GM13977 (cell line): ENCODE results near the gene TRIM32.

Source experiments
- DNase-seq: peaks from one replicate; pipeline ENCODE4 v3.0.0; 2012; ENCODE audit warnings: low spot score
- in situ Hi-C: fragments of 300-500 bp; cut with MboI; formaldehyde crosslinking; loops from one replicate; pipeline ENCODE4 v1.12.0; 2022; ENCODE audit warnings: low sequenced_read_pairs, low pct_unique_long_range_greater_than_20kb, mixed read lengths, inconsistent platforms; ENCODE audit not compliant: unreplicated experiment
- TF ChIP-seq, protein P1 (sequence below): IDR thresholded peaks from 2 replicates; pipeline ENCODE4 v1.5.1; 2012; ENCODE audit warnings: mild to moderate bottlenecking, control low read depth; ENCODE audit not compliant: insufficient read depth; ENCODE audit errors: extremely low read depth, missing control alignments

TRIM32 gene

DNA sequence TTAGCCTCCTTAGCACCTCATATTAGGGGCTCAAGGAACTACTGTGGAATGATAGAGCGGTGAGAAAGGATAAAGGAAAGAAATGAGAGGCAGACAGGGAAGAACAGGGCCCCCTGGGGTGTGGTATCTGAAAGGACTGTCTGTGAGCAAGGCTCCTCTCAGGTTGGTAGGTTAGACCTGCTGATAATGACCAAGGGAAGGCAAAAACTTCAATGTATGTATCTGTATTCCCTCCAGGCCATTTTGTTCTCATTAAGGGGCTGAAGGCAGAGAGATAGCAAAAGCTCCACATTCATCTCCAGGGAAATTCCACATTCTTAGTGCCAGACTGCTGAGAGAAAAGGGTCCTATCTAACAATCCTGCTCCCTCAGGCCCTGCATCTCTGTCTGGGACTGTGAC lies 28.6 kb downstream of the TRIM32 start:
- TF ChIP-seq, protein P1, sequence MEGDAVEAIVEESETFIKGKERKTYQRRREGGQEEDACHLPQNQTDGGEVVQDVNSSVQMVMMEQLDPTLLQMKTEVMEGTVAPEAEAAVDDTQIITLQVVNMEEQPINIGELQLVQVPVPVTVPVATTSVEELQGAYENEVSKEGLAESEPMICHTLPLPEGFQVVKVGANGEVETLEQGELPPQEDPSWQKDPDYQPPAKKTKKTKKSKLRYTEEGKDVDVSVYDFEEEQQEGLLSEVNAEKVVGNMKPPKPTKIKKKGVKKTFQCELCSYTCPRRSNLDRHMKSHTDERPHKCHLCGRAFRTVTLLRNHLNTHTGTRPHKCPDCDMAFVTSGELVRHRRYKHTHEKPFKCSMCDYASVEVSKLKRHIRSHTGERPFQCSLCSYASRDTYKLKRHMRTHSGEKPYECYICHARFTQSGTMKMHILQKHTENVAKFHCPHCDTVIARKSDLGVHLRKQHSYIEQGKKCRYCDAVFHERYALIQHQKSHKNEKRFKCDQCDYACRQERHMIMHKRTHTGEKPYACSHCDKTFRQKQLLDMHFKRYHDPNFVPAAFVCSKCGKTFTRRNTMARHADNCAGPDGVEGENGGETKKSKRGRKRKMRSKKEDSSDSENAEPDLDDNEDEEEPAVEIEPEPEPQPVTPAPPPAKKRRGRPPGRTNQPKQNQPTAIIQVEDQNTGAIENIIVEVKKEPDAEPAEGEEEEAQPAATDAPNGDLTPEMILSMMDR: no peak
- in situ Hi-C loops: no loop called here
- DNase-seq: no peak

- in situ Hi-C loops: no loop called here
- no peak for DNase-seq
- TF ChIP-seq, protein P1: no peak
Measured at GRCh38 chr9:116716438-116716837, 29.3 kb downstream of the TRIM32 start.

GRCh38 chr9:116717150-116717549 lies 30.0 kb downstream of the TRIM32 start:
- in situ Hi-C loops: no loop called here
- TF ChIP-seq, protein P1: no peak
- DNase-seq: no peak

- no peak for DNase-seq
- in situ Hi-C loops: no loop called here
- TF ChIP-seq, protein P1: no peak
Measured at GRCh38 chr9:116718111-116718510, 31.0 kb downstream of the TRIM32 start.

- in situ Hi-C loops: no loop called here
- TF ChIP-seq, protein P1: no peak
- no peak for DNase-seq
Measured at GRCh38 chr9:116720111-116720510, 33.0 kb downstream of the TRIM32 start.

DNA sequence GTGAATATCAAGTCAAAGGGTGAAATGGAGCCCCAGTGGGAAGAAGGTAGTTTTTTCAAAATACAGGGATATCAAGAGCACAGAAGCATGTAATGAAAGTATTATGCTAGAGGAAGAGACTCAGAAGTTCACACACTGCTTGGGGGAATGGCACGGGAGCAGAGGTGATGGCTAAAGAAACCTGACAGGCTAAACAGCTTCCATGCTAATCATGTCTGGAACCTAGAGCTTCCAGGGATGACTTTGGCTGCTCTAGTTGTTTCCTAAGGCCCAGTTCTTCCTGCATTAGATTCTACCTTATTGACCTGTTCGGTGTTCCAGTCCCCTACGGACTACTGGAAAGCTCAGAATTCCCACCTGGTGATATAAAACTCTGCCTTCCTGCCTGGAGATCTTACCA lies 34.3 kb downstream of the TRIM32 start:
- DNase-seq: no peak
- in situ Hi-C loops: no loop called here
- TF ChIP-seq, protein P1: no peak

- in situ Hi-C loops: no loop called here
- TF ChIP-seq, protein P1: no peak
- no peak for DNase-seq
Measured at GRCh38 chr9:116721944-116722343, 34.8 kb downstream of the TRIM32 start.
